ENCODE data around the gene METTL24.

The METTL24 gene

GRCh38 chr6:110232450-110232849, 125.7 kb downstream of the METTL24 start:
- H3K36me3 ChIP-seq (ENCODE audit: control insufficient read depth, insufficient read depth, low read length, severe bottlenecking): peaks cover 25% of the 10 kb centered on the region
- H3K4me3 ChIP-seq (ENCODE audit: low read length): no peak overlapping the region
- no peaks in the 10 kb centered on the region for H3K27me3 ChIP-seq (replicated peaks; ENCODE audit: control insufficient read depth, insufficient read depth, low read length)
- H3K9me3 ChIP-seq (ENCODE audit: control insufficient read depth, low read length): no peaks in the 10 kb centered on the region
- peaks cover 19% of the 10 kb centered on the region for H3K4me1 ChIP-seq (ENCODE audit: control insufficient read depth, insufficient read depth, low read length)
- H3K9ac ChIP-seq (ENCODE audit: low read length): no peak overlapping the region
- peak; percentile 71 for DNase-seq (ENCODE audit: low read depth)

GRCh38 chr6:110226261-110226660, 131.9 kb downstream of the METTL24 start:
- no peaks in the 10 kb centered on the region for H3K9me3 ChIP-seq (ENCODE audit: control insufficient read depth, low read length)
- peaks cover 7% of the 10 kb centered on the region for H3K4me1 ChIP-seq (ENCODE audit: control insufficient read depth, insufficient read depth, low read length)
- H3K27me3 ChIP-seq (replicated peaks; ENCODE audit: control insufficient read depth, insufficient read depth, low read length): no peaks in the 10 kb centered on the region
- H3K4me3 ChIP-seq (ENCODE audit: low read length): no peak overlapping the region
- no peak overlapping the region for H3K9ac ChIP-seq (ENCODE audit: low read length)
- DNase-seq (ENCODE audit: low read depth): no peak
- peaks cover 66% of the 10 kb centered on the region for H3K36me3 ChIP-seq (ENCODE audit: control insufficient read depth, insufficient read depth, low read length, severe bottlenecking)

- DNase-seq (ENCODE audit: low read depth): peak; percentile 55
- H3K9ac ChIP-seq (ENCODE audit: low read length): peak overlapping the region; percentile 12
These were observed 136.4 kb downstream of the METTL24 start for GRCh38 chr6:110221738-110222137.

GRCh38 chr6:110217266-110217665, 140.9 kb downstream of the METTL24 start:
- no peaks in the 10 kb centered on the region for H3K27me3 ChIP-seq (replicated peaks; ENCODE audit: control insufficient read depth, insufficient read depth, low read length)
- no peaks in the 10 kb centered on the region for H3K9me3 ChIP-seq (ENCODE audit: control insufficient read depth, low read length)
- peaks cover 85% of the 10 kb centered on the region for H3K36me3 ChIP-seq (ENCODE audit: control insufficient read depth, insufficient read depth, low read length, severe bottlenecking)
- H3K4me3 ChIP-seq (ENCODE audit: low read length): no peak overlapping the region
- H3K9ac ChIP-seq (ENCODE audit: low read length): no peak overlapping the region
- DNase-seq (ENCODE audit: low read depth): peak; percentile 32
- H3K4me1 ChIP-seq (ENCODE audit: control insufficient read depth, insufficient read depth, low read length): peaks cover 8% of the 10 kb centered on the region

More at GRCh38 chr6:110221738-110222137, 136.4 kb downstream of the METTL24 start:
- peaks cover 8% of the 10 kb centered on the region for H3K4me1 ChIP-seq (ENCODE audit: control insufficient read depth, insufficient read depth, low read length)
- H3K36me3 ChIP-seq (ENCODE audit: control insufficient read depth, insufficient read depth, low read length, severe bottlenecking): peaks cover 78% of the 10 kb centered on the region
- no peaks in the 10 kb centered on the region for H3K27me3 ChIP-seq (replicated peaks; ENCODE audit: control insufficient read depth, insufficient read depth, low read length)
- H3K4me3 ChIP-seq (ENCODE audit: low read length): no peak overlapping the region
- no peaks in the 10 kb centered on the region for H3K9me3 ChIP-seq (ENCODE audit: control insufficient read depth, low read length)

GRCh38 chr6:110216140-110216539, 142.0 kb downstream of the METTL24 start:
- no peak overlapping the region for H3K9ac ChIP-seq (ENCODE audit: low read length)
- H3K9me3 ChIP-seq (ENCODE audit: control insufficient read depth, low read length): no peaks in the 10 kb centered on the region
- no peak overlapping the region for H3K4me3 ChIP-seq (ENCODE audit: low read length)
- DNase-seq (ENCODE audit: low read depth): no peak
- H3K27me3 ChIP-seq (replicated peaks; ENCODE audit: control insufficient read depth, insufficient read depth, low read length): no peaks in the 10 kb centered on the region
- H3K4me1 ChIP-seq (ENCODE audit: control insufficient read depth, insufficient read depth, low read length): no peaks in the 10 kb centered on the region
- H3K36me3 ChIP-seq (ENCODE audit: control insufficient read depth, insufficient read depth, low read length, severe bottlenecking): peaks cover 94% of the 10 kb centered on the region

- Histone ChIP-seq H3K9me3 (ENCODE audit: control insufficient read depth, low read length) (no peaks in the 10 kb centered on the region), H3K4me1 (ENCODE audit: control insufficient read depth, insufficient read depth, low read length) (no peaks in the 10 kb centered on the region), H3K36me3 (ENCODE audit: control insufficient read depth, insufficient read depth, low read length, severe bottlenecking) (peaks cover 91% of the 10 kb centered on the region), H3K9ac (ENCODE audit: low read length) (no peak overlapping the region), H3K4me3 (ENCODE audit: low read length) (no peak overlapping the region), H3K27me3 (replicated peaks; ENCODE audit: control insufficient read depth, insufficient read depth, low read length) (no peaks in the 10 kb centered on the region)
- DNase-seq (ENCODE audit: low read depth): no peak
These were observed 143.8 kb downstream of the METTL24 start for GRCh38 chr6:110214338-110214737.

- Histone ChIP-seq H3K4me1 (ENCODE audit: control insufficient read depth, insufficient read depth, low read length) (no peaks in the 10 kb centered on the region), H3K9me3 (ENCODE audit: control insufficient read depth, low read length) (no peaks in the 10 kb centered on the region), H3K36me3 (ENCODE audit: control insufficient read depth, insufficient read depth, low read length, severe bottlenecking) (peaks cover 86% of the 10 kb centered on the region), H3K4me3 (ENCODE audit: low read length) (no peak overlapping the region), H3K9ac (ENCODE audit: low read length) (no peak overlapping the region), H3K27me3 (replicated peaks; ENCODE audit: control insufficient read depth, insufficient read depth, low read length) (no peaks in the 10 kb centered on the region)
- DNase-seq (ENCODE audit: low read depth): no peak
These were observed 146.4 kb downstream of the METTL24 start for GRCh38 chr6:110211753-110212152.

GRCh38 chr6:110207652-110208051, 150.5 kb downstream of the METTL24 start:
- Histone ChIP-seq H3K36me3 (ENCODE audit: control insufficient read depth, insufficient read depth, low read length, severe bottlenecking) (peaks cover 47% of the 10 kb centered on the region), H3K9ac (ENCODE audit: low read length) (no peak overlapping the region), H3K9me3 (ENCODE audit: control insufficient read depth, low read length) (no peaks in the 10 kb centered on the region), H3K27me3 (replicated peaks; ENCODE audit: control insufficient read depth, insufficient read depth, low read length) (no peaks in the 10 kb centered on the region), H3K4me1 (ENCODE audit: control insufficient read depth, insufficient read depth, low read length) (no peaks in the 10 kb centered on the region), H3K4me3 (ENCODE audit: low read length) (no peak overlapping the region)
- DNase-seq (ENCODE audit: low read depth): no peak

GRCh38 chr6:110201151-110201884, 156.8 kb downstream of the METTL24 start:
- Histone ChIP-seq H3K4me3 (ENCODE audit: low read length) (no peak overlapping the region), H3K9ac (ENCODE audit: low read length) (no peak overlapping the region), H3K4me1 (ENCODE audit: control insufficient read depth, insufficient read depth, low read length) (no peaks in the 10 kb centered on the region), H3K27me3 (replicated peaks; ENCODE audit: control insufficient read depth, insufficient read depth, low read length) (no peaks in the 10 kb centered on the region), H3K36me3 (ENCODE audit: control insufficient read depth, insufficient read depth, low read length, severe bottlenecking) (no peaks in the 10 kb centered on the region), H3K9me3 (ENCODE audit: control insufficient read depth, low read length) (no peaks in the 10 kb centered on the region)
- DNase-seq (ENCODE audit: low read depth): no peak

- no peak for DNase-seq (ENCODE audit: low read depth)
These were observed 159.6 kb downstream of the METTL24 start for GRCh38 chr6:110198561-110198960.

GRCh38 chr6:110196874-110197273, 161.3 kb downstream of the METTL24 start:
- no peaks in the 10 kb centered on the region for H3K9me3 ChIP-seq (ENCODE audit: control insufficient read depth, low read length)
- H3K27me3 ChIP-seq (replicated peaks; ENCODE audit: control insufficient read depth, insufficient read depth, low read length): no peaks in the 10 kb centered on the region
- H3K36me3 ChIP-seq (ENCODE audit: control insufficient read depth, insufficient read depth, low read length, severe bottlenecking): peaks cover 11% of the 10 kb centered on the region
- no peak overlapping the region for H3K4me3 ChIP-seq (ENCODE audit: low read length)
- no peaks in the 10 kb centered on the region for H3K4me1 ChIP-seq (ENCODE audit: control insufficient read depth, insufficient read depth, low read length)
- no peak overlapping the region for H3K9ac ChIP-seq (ENCODE audit: low read length)
- no peak for DNase-seq (ENCODE audit: low read depth)

More at GRCh38 chr6:110198561-110198960, 159.6 kb downstream of the METTL24 start:
- no peaks in the 10 kb centered on the region for H3K4me1 ChIP-seq (ENCODE audit: control insufficient read depth, insufficient read depth, low read length)
- no peak overlapping the region for H3K4me3 ChIP-seq (ENCODE audit: low read length)
- H3K27me3 ChIP-seq (replicated peaks; ENCODE audit: control insufficient read depth, insufficient read depth, low read length): no peaks in the 10 kb centered on the region
- H3K9ac ChIP-seq (ENCODE audit: low read length): no peak overlapping the region
- peaks cover 10% of the 10 kb centered on the region for H3K36me3 ChIP-seq (ENCODE audit: control insufficient read depth, insufficient read depth, low read length, severe bottlenecking)
- no peaks in the 10 kb centered on the region for H3K9me3 ChIP-seq (ENCODE audit: control insufficient read depth, low read length)

- no peaks in the 10 kb centered on the region for H3K27me3 ChIP-seq (replicated peaks; ENCODE audit: control insufficient read depth, insufficient read depth, low read length)
- DNase-seq (ENCODE audit: low read depth): no peak
- H3K9ac ChIP-seq (ENCODE audit: low read length): no peak overlapping the region
- H3K4me3 ChIP-seq (ENCODE audit: low read length): no peak overlapping the region
- H3K36me3 ChIP-seq (ENCODE audit: control insufficient read depth, insufficient read depth, low read length, severe bottlenecking): peaks cover 11% of the 10 kb centered on the region
- H3K9me3 ChIP-seq (ENCODE audit: control insufficient read depth, low read length): no peaks in the 10 kb centered on the region
- H3K4me1 ChIP-seq (ENCODE audit: control insufficient read depth, insufficient read depth, low read length): no peaks in the 10 kb centered on the region
These were observed 162.5 kb downstream of the METTL24 start for GRCh38 chr6:110195639-110196038.

Measured in adipocyte (in vitro differentiated cells).